ENCODE data around the gene AEBP1. TPM values are rescaled to one million over a fixed set of nuclear protein-coding genes. Genes with fewer than 3 reads are reported as not detected.

AEBP1 gene
- total RNA-seq, 2 donors from 2014 or later = 40.4 to 219 TPM

DNA sequence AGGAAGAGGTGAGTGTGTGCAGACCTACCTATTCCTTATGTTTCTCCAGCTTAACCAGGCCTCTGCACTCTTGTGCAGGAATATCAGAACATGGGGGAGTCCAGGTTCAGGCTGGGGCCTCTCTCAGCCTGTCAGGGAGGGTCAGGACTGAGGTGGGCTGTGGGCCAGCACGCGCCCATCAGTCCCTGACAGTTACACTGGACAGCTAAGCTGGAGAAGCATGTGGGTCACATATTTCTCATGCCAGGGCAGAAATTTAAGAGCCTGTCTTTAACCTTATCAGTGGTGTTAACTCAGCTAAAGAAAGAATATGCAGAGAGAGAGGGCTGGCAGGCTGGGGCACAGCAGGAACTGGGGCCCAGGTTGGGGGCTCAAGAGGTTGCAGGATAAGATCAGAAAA lies 27.9 kb downstream of the AEBP1 start:
- no peak for DNase-seq (ENCODE audit: low spot score)
- Histone ChIP-seq H3K27ac (no peak overlapping the region), H3K9me3 (no peaks in the 10 kb centered on the region), H3K36me3 (no peaks in the 10 kb centered on the region), H3K27me3 (replicated peaks; ENCODE audit: insufficient read depth) (no peaks in the 10 kb centered on the region), H3K4me1 (replicated peaks) (no peaks in the 10 kb centered on the region), H3K4me3 (no peak overlapping the region)
- intact Hi-C loops (cut with DNase I) = no loop called here
- 58% methylated on average over 2 of the region's 2 CpGs for WGBS
- TF ChIP-seq POLR2AphosphoS5 (IDR thresholded peaks at IDR 0.05) = no peak
- TF ChIP-seq, protein P1, sequence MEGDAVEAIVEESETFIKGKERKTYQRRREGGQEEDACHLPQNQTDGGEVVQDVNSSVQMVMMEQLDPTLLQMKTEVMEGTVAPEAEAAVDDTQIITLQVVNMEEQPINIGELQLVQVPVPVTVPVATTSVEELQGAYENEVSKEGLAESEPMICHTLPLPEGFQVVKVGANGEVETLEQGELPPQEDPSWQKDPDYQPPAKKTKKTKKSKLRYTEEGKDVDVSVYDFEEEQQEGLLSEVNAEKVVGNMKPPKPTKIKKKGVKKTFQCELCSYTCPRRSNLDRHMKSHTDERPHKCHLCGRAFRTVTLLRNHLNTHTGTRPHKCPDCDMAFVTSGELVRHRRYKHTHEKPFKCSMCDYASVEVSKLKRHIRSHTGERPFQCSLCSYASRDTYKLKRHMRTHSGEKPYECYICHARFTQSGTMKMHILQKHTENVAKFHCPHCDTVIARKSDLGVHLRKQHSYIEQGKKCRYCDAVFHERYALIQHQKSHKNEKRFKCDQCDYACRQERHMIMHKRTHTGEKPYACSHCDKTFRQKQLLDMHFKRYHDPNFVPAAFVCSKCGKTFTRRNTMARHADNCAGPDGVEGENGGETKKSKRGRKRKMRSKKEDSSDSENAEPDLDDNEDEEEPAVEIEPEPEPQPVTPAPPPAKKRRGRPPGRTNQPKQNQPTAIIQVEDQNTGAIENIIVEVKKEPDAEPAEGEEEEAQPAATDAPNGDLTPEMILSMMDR (IDR thresholded peaks at IDR 0.05) = no peak
- TF ChIP-seq POLR2A (IDR thresholded peaks at IDR 0.05) = no peak

DNA sequence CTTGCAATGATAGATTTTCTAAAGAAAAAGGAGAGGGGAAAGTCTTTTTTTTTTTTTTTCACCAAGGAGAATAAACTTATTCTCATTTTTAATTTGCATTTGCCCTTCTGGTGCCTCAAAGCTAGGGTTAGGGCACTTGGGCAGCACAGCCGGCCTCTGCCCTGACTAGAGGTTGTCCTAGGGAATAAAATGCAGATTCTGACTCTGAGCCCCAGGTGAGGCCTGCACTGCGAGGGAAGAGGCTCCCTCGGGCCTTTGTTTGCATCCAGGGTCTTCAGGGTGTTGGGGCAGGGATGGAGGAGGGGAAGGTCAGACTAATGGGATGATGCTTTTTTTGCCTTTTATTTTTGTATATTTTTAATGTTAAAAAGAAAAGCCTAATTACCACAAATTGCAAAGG lies 29.1 kb downstream of the AEBP1 start:
- Histone ChIP-seq H3K27me3 (replicated peaks; ENCODE audit: insufficient read depth) (no peaks in the 10 kb centered on the region), H3K4me1 (replicated peaks) (no peaks in the 10 kb centered on the region), H3K4me3 (no peak overlapping the region), H3K9me3 (no peaks in the 10 kb centered on the region), H3K36me3 (no peaks in the 10 kb centered on the region), H3K27ac (no peak overlapping the region)
- 87% methylated on average over 3 of the region's 3 CpGs for WGBS
- intact Hi-C loops (cut with DNase I) = no loop called here
- TF ChIP-seq POLR2AphosphoS5 (IDR thresholded peaks at IDR 0.05) = no peak
- TF ChIP-seq POLR2A (IDR thresholded peaks at IDR 0.05) = no peak
- TF ChIP-seq, protein P1 (IDR thresholded peaks at IDR 0.05) = no peak
- no peak for DNase-seq (ENCODE audit: low spot score)

DNA sequence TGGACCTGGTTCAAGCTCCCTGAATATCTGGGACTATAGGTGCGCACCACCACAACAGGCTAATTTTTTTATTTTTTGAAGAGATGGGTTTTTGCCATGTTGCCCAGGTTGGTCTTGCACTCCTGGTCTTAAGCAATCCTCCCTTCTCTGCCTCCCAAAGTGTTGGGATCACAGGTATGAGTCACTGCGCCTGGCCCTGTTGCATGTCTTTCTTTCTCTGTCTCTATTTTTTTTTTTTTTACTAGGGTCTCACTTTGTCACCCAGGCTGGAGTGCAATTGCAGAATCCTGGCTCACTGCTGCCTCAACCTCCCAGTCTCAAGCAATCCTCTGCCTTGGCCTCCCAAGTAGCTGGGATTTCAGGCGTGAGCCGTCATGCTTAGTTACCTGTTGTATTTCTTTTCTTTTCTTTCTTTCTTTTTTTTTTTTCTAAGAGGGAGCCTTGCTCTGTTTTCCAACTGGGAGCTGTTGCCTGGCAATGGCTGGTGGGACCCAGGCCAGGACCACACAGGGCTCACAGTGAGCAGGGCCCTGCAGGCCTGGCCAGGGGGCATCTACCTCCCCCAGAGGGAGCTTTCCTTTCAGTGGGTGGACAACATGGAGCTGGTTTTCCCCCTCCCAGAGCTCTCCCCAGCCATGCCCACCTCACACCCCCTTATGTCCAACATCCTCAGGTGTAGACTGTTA lies 30.9 kb downstream of the AEBP1 start:
- 81% methylated on average over 4 of the region's 4 CpGs for WGBS
- intact Hi-C loops (cut with DNase I) = no loop called here
- H3K4me1 ChIP-seq (replicated peaks) = no peaks in the 10 kb centered on the region
- no peak overlapping the region for H3K27ac ChIP-seq
- no peaks in the 10 kb centered on the region for H3K27me3 ChIP-seq (replicated peaks; ENCODE audit: insufficient read depth)
- H3K9me3 ChIP-seq = no peaks in the 10 kb centered on the region
- DNase-seq (ENCODE audit: low spot score) = no peak
- TF ChIP-seq POLR2A (IDR thresholded peaks at IDR 0.05) = no peak
- TF ChIP-seq POLR2AphosphoS5 (IDR thresholded peaks at IDR 0.05) = no peak
- TF ChIP-seq, protein P1 (IDR thresholded peaks at IDR 0.05) = no peak
- H3K36me3 ChIP-seq = no peaks in the 10 kb centered on the region
- H3K4me3 ChIP-seq = no peak overlapping the region

DNA sequence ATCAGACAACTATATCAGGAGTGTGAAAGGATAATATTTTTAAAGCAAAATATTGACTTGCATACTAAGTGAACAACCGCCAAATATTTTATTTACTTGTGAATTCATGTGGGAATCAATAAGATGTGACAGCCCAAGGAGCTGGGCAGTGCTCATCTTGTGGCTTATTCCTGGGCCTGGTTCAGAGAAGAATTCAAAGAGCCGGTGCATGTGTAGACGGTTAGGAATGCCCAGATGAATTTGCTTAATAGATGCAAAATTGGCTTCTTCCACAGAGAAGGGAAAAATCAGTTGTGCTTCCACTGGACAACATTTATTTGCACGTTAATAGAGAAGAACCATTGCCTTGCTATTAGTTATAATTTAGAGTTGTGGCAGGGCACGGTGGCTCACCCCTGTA lies 32.6 kb downstream of the AEBP1 start:
- no peak overlapping the region for H3K27ac ChIP-seq
- H3K9me3 ChIP-seq = no peaks in the 10 kb centered on the region
- no peaks in the 10 kb centered on the region for H3K27me3 ChIP-seq (replicated peaks; ENCODE audit: insufficient read depth)
- no peaks in the 10 kb centered on the region for H3K4me1 ChIP-seq (replicated peaks)
- 91% methylated on average over 5 of the region's 5 CpGs for WGBS
- intact Hi-C loops (cut with DNase I) = no loop called here
- no peak for DNase-seq (ENCODE audit: low spot score)
- H3K4me3 ChIP-seq = no peak overlapping the region
- no peak for TF ChIP-seq POLR2A (IDR thresholded peaks at IDR 0.05)
- no peak for TF ChIP-seq POLR2AphosphoS5 (IDR thresholded peaks at IDR 0.05)
- TF ChIP-seq, protein P1 (IDR thresholded peaks at IDR 0.05) = no peak
- no peaks in the 10 kb centered on the region for H3K36me3 ChIP-seq

DNA sequence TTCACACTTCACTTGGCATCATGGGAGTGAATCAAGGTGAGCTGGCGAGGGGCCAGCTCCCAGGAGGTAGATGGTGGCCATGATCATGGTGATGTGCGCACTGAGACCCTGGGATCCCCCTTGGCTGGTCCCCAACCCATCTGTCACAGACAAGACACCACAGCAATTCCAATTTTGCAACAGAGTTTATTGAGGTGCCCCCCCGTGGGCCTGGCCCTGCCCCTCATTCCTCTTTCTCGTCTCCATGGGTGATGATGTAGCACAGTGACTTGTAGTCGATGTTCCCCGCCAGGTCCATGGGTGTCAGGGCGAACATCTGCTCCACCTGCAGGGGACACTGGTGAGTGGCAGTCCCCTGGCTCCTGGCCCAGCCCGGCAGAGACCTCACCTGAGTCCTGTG lies 34.6 kb downstream of the AEBP1 start:
- no peak overlapping the region for H3K4me3 ChIP-seq
- no peaks in the 10 kb centered on the region for H3K36me3 ChIP-seq
- H3K27ac ChIP-seq = no peak overlapping the region
- WGBS = 85% methylated on average over 8 of the region's 8 CpGs
- no peak for DNase-seq (ENCODE audit: low spot score)
- no peaks in the 10 kb centered on the region for H3K4me1 ChIP-seq (replicated peaks)
- TF ChIP-seq, protein P1 (IDR thresholded peaks at IDR 0.05) = no peak
- no peak for TF ChIP-seq POLR2AphosphoS5 (IDR thresholded peaks at IDR 0.05)
- no peak for TF ChIP-seq POLR2A (IDR thresholded peaks at IDR 0.05)
- H3K27me3 ChIP-seq (replicated peaks; ENCODE audit: insufficient read depth) = no peaks in the 10 kb centered on the region
- no peaks in the 10 kb centered on the region for H3K9me3 ChIP-seq
- intact Hi-C loops (cut with DNase I) = no loop called here
